HepG2 (cell line): ENCODE results near the gene ARL5A. TPM values are rescaled to one million over a fixed set of nuclear protein-coding genes. Genes with fewer than 3 reads are reported as not detected.
A peak's percentile ranks its signal among the peaks of the same experiment; 100 is the strongest.

ENCODE experiments used
- BRD4 ChIP-seq: sonication (generic); formaldehyde crosslinking; IDR thresholded peaks from 2 replicates; pipeline ENCODE4 v1.4.0; 2020; ENCODE audit warnings: missing genetic modification reagents
- ISL2 ChIP-seq: sonication (generic); formaldehyde crosslinking; IDR thresholded peaks from 2 replicates; pipeline ENCODE4 v1.5.0; 2020; ENCODE audit warnings: missing genetic modification reagents
- KLF12 ChIP-seq: sonication (generic); formaldehyde crosslinking; IDR thresholded peaks from 2 replicates; pipeline ENCODE4 v1.4.0; 2020; ENCODE audit warnings: missing genetic modification reagents, borderline replicate concordance
- NRL ChIP-seq: sonication (generic); formaldehyde crosslinking; IDR thresholded peaks from 2 replicates; pipeline ENCODE4 v1.5.0; 2020; ENCODE audit warnings: missing genetic modification reagents, mild to moderate bottlenecking, moderate library complexity, borderline replicate concordance
- SOX6 ChIP-seq, 2 experiments: fragments of 450-650 bp in 1 of 2; sonication (generic) in 1 of 2; formaldehyde crosslinking in 1 of 2; IDR thresholded peaks; 2 replicates each; pipeline versions ENCODE4 v1.4.0 to v1.6.1; 2017 to 2020; ENCODE audit warnings: antibody characterized with exemption in 1 of 2, mild to moderate bottlenecking in 1 of 2, missing genetic modification reagents in 1 of 2
- SP2 ChIP-seq: sonication (generic); formaldehyde crosslinking; IDR thresholded peaks from 2 replicates; pipeline ENCODE4 v1.5.1; 2020; ENCODE audit warnings: mild to moderate bottlenecking, missing genetic modification reagents
- TGIF2 ChIP-seq: IDR thresholded peaks from 2 replicates; pipeline ENCODE4 v1.6.1; 2016; ENCODE audit warnings: control low read depth, missing compliant biosample characterization
- ZNF580 ChIP-seq: IDR thresholded peaks from 2 replicates; pipeline ENCODE4 v1.6.1; 2016; ENCODE audit warnings: low read depth, borderline replicate concordance
- ZNF644 ChIP-seq: IDR thresholded peaks from 2 replicates; pipeline ENCODE4 v1.6.1; 2016; ENCODE audit warnings: low read depth
- ZNF781 ChIP-seq: sonication (generic); formaldehyde crosslinking; IDR thresholded peaks from 2 replicates; pipeline ENCODE4 v1.5.1; 2020; ENCODE audit warnings: borderline replicate concordance, mild to moderate bottlenecking, missing genetic modification reagents; ENCODE audit errors: not compliant biosample characterization
- ZNF816 ChIP-seq: sonication (generic); formaldehyde crosslinking; IDR thresholded peaks from 2 replicates; pipeline ENCODE4 v1.8.0; 2022; ENCODE audit warnings: missing genetic modification reagents, mild to moderate bottlenecking, borderline replicate concordance
- polyA plus RNA-seq, 8 experiments: library from polyadenylated mRNA; depleted of rRNA in 3 of 8; stranded (reverse) in 7 of 8; unstranded in 1 of 8; fragments of >200 nt; fragmentation: Illumina TruSeq in 4 of 8; extraction: Trizol in 4 of 8; gene quantifications; 2 replicates each; pipeline versions ENCODE4 v1.2.1 to v1.2.3, GENCODE V29; 2011 to 2016; ENCODE audit warnings: low read depth in 4 of 8, missing spikeins in 1 of 8, mixed read lengths in 1 of 8; ENCODE audit not compliant: insufficient read depth in 1 of 8
- total RNA-seq, 5 experiments: library from RNA; depleted of rRNA; stranded (reverse); fragments of >200 nt; fragmentation: Illumina TruSeq; extraction: Trizol; gene quantifications; 2 replicates each; pipeline ENCODE4 v1.2.3, GENCODE V29; 2016; ENCODE audit warnings: low read depth in 1 of 5
- TF ChIP-seq, protein P1 (sequence below): sonication (generic); formaldehyde crosslinking; IDR thresholded peaks from 2 replicates; pipeline ENCODE4 v1.5.1; 2020; ENCODE audit warnings: mild to moderate bottlenecking, missing genetic modification reagents, borderline replicate concordance
- TF ChIP-seq, protein P2 (sequence below), 2 experiments: fragments of 450-650 bp in 1 of 2; sonication (generic) in 1 of 2; formaldehyde crosslinking in 1 of 2; IDR thresholded peaks; 2 replicates each; pipeline versions ENCODE4 v1.6.1 to v1.8.0; 2016 to 2022; ENCODE audit warnings: antibody characterized with exemption in 1 of 2, mild to moderate bottlenecking in 1 of 2, missing genetic modification reagents in 1 of 2

Gene ARL5A
- total and polyA plus RNA-seq, 2 of the 13 experiments (the other 11 are each of a cell fraction or from before 2014, with no cell fraction given): 47.5 to 149 TPM

- TF ChIP-seq SOX6 (IDR thresholded peaks at IDR 0.05) (no peak), SOX6 (CRISPR knock-in tag; IDR thresholded peaks at IDR 0.05) (peak; percentile 6), NRL (CRISPR knock-in tag) (peak; percentile 52; the same call in 1 of the 2 replicates), TGIF2 (CRISPR knock-in tag) (no peak), ZNF644 (CRISPR knock-in tag) (no peak), ZNF816 (peak; percentile 56; the same call in 1 of the 2 replicates), ISL2 (CRISPR knock-in tag) (0 out of 2 replicates have a peak, but pooled peaks have one; percentile 18), ZNF580 (0 out of 2 replicates have a peak, but pooled peaks have one; percentile 12), SP2 (CRISPR knock-in tag) (0 out of 2 replicates have a peak, but pooled peaks have one; percentile 28), BRD4 (CRISPR knock-in tag) (peak; percentile 5; the same call in 1 of the 2 replicates), KLF12 (CRISPR knock-in tag) (no peak), ZNF781 (CRISPR knock-in tag) (peak; percentile 36)
- TF ChIP-seq, protein P1, sequence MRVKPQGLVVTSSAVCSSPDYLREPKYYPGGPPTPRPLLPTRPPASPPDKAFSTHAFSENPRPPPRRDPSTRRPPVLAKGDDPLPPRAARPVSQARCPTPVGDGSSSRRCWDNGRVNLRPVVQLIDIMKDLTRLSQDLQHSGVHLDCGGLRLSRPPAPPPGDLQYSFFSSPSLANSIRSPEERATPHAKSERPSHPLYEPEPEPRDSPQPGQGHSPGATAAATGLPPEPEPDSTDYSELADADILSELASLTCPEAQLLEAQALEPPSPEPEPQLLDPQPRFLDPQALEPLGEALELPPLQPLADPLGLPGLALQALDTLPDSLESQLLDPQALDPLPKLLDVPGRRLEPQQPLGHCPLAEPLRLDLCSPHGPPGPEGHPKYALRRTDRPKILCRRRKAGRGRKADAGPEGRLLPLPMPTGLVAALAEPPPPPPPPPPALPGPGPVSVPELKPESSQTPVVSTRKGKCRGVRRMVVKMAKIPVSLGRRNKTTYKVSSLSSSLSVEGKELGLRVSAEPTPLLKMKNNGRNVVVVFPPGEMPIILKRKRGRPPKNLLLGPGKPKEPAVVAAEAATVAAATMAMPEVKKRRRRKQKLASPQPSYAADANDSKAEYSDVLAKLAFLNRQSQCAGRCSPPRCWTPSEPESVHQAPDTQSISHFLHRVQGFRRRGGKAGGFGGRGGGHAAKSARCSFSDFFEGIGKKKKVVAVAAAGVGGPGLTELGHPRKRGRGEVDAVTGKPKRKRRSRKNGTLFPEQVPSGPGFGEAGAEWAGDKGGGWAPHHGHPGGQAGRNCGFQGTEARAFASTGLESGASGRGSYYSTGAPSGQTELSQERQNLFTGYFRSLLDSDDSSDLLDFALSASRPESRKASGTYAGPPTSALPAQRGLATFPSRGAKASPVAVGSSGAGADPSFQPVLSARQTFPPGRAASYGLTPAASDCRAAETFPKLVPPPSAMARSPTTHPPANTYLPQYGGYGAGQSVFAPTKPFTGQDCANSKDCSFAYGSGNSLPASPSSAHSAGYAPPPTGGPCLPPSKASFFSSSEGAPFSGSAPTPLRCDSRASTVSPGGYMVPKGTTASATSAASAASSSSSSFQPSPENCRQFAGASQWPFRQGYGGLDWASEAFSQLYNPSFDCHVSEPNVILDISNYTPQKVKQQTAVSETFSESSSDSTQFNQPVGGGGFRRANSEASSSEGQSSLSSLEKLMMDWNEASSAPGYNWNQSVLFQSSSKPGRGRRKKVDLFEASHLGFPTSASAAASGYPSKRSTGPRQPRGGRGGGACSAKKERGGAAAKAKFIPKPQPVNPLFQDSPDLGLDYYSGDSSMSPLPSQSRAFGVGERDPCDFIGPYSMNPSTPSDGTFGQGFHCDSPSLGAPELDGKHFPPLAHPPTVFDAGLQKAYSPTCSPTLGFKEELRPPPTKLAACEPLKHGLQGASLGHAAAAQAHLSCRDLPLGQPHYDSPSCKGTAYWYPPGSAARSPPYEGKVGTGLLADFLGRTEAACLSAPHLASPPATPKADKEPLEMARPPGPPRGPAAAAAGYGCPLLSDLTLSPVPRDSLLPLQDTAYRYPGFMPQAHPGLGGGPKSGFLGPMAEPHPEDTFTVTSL: no peak
- TF ChIP-seq, protein P2, sequence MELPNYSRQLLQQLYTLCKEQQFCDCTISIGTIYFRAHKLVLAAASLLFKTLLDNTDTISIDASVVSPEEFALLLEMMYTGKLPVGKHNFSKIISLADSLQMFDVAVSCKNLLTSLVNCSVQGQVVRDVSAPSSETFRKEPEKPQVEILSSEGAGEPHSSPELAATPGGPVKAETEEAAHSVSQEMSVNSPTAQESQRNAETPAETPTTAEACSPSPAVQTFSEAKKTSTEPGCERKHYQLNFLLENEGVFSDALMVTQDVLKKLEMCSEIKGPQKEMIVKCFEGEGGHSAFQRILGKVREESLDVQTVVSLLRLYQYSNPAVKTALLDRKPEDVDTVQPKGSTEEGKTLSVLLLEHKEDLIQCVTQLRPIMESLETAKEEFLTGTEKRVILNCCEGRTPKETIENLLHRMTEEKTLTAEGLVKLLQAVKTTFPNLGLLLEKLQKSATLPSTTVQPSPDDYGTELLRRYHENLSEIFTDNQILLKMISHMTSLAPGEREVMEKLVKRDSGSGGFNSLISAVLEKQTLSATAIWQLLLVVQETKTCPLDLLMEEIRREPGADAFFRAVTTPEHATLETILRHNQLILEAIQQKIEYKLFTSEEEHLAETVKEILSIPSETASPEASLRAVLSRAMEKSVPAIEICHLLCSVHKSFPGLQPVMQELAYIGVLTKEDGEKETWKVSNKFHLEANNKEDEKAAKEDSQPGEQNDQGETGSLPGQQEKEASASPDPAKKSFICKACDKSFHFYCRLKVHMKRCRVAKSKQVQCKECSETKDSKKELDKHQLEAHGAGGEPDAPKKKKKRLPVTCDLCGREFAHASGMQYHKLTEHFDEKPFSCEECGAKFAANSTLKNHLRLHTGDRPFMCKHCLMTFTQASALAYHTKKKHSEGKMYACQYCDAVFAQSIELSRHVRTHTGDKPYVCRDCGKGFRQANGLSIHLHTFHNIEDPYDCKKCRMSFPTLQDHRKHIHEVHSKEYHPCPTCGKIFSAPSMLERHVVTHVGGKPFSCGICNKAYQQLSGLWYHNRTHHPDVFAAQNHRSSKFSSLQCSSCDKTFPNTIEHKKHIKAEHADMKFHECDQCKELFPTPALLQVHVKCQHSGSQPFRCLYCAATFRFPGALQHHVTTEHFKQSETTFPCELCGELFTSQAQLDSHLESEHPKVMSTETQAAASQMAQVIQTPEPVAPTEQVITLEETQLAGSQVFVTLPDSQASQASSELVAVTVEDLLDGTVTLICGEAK (IDR thresholded peaks at IDR 0.05): no peak
- TF ChIP-seq, protein P2 (CRISPR knock-in tag; IDR thresholded peaks at IDR 0.05): peak; percentile 42; the same call in 1 of the 2 replicates
Measured at GRCh38 chr2:151827564-151828142, 568 bp downstream of the ARL5A start (continued).
